HG02798 (cell line): ENCODE results near the gene FAT2.

Source experiments
- ATAC-seq: cut with Tn5 transposase; IDR thresholded peaks from one replicate; pipeline ENCODE4 v1.9.1; 2021; ENCODE audit warnings: mild to moderate bottlenecking; ENCODE audit not compliant: unreplicated experiment, poor library complexity

The FAT2 gene

GRCh38 chr5:151617383-151617840 is 26.3 kb upstream of the FAT2 start:
- no peak for ATAC-seq

GRCh38 chr5:151615431-151615830 is 24.3 kb upstream of the FAT2 start:
- peak; percentile 43 for ATAC-seq

GRCh38 chr5:151614565-151614964 is 23.4 kb upstream of the FAT2 start:
- ATAC-seq, result no peak

GRCh38 chr5:151612689-151613427 is 21.7 kb upstream of the FAT2 start:
- ATAC-seq, result peak; percentile 73

GRCh38 chr5:151611127-151611775 is 20.1 kb upstream of the FAT2 start:
- no peak for ATAC-seq

- no peak for ATAC-seq
Measured at GRCh38 chr5:151608522-151608921, 17.4 kb upstream of the FAT2 start.

- no peak for ATAC-seq
Measured at GRCh38 chr5:151607304-151607703, 16.2 kb upstream of the FAT2 start.

- ATAC-seq, result no peak
Measured at GRCh38 chr5:151605559-151605958, 14.4 kb upstream of the FAT2 start.

- no peak for ATAC-seq
Measured at GRCh38 chr5:151602806-151603205, 11.7 kb upstream of the FAT2 start.

GRCh38 chr5:151601391-151601790 is 10.3 kb upstream of the FAT2 start:
- no peak for ATAC-seq

- no peak for ATAC-seq
Measured at GRCh38 chr5:151600069-151600665, 9.0 kb upstream of the FAT2 start.

GRCh38 chr5:151598984-151599383 is 7.9 kb upstream of the FAT2 start:
- no peak for ATAC-seq

GRCh38 chr5:151598549-151598948 is 7.4 kb upstream of the FAT2 start:
- no peak for ATAC-seq

- ATAC-seq, result no peak
Measured at GRCh38 chr5:151597749-151598148, 6.6 kb upstream of the FAT2 start.

GRCh38 chr5:151596828-151597539 is 5.9 kb upstream of the FAT2 start:
- ATAC-seq, result no peak

- no peak for ATAC-seq
Measured at GRCh38 chr5:151595411-151595826, 4.3 kb upstream of the FAT2 start.

GRCh38 chr5:151592855-151593408 is 1.8 kb upstream of the FAT2 start:
- peak; percentile 63 for ATAC-seq

- ATAC-seq, result no peak
Measured at GRCh38 chr5:151589878-151590570, 1.1 kb downstream of the FAT2 start.

- no peak for ATAC-seq
Measured at GRCh38 chr5:151587796-151588555, 3.2 kb downstream of the FAT2 start.
